Germinal center (tissue), 1 donor: ENCODE results near the gene INO80.
A peak's percentile ranks its signal among the peaks of the same experiment; 100 is the strongest.
"Not testable (repeated sequence)": the region's sequence is repeated elsewhere in the genome, so short reads cannot be mapped to it uniquely, and the experiment has no call there.

Experiments
- DNase-seq: peaks from one replicate; pipeline ENCODE4 v3.0.0; 2012; ENCODE audit warnings: mixed read lengths, low spot score

The INO80 gene

GRCh38 chr15:40963201-40963600 lies 152.9 kb downstream of the INO80 start:
- DNase-seq: no peak

- not testable (repeated sequence) for DNase-seq
These were observed 153.8 kb downstream of the INO80 start for GRCh38 chr15:40962317-40962716.

GRCh38 chr15:40961740-40962139 lies 154.3 kb downstream of the INO80 start:
- DNase-seq: not testable (repeated sequence)

GRCh38 chr15:40960925-40961324 lies 155.2 kb downstream of the INO80 start:
- no peak for DNase-seq

- no peak for DNase-seq
These were observed 155.8 kb downstream of the INO80 start for GRCh38 chr15:40960151-40960885.

- DNase-seq: no peak
These were observed 156.5 kb downstream of the INO80 start for GRCh38 chr15:40959331-40960141.

GRCh38 chr15:40958723-40959122 lies 157.4 kb downstream of the INO80 start:
- no peak for DNase-seq

- DNase-seq: no peak
These were observed 157.9 kb downstream of the INO80 start for GRCh38 chr15:40958146-40958545.

GRCh38 chr15:40957581-40958051 lies 158.5 kb downstream of the INO80 start:
- DNase-seq: no peak

- DNase-seq: no peak
These were observed 159.0 kb downstream of the INO80 start for GRCh38 chr15:40957041-40957555.

GRCh38 chr15:40956541-40956982 lies 159.5 kb downstream of the INO80 start:
- no peak for DNase-seq

GRCh38 chr15:40955930-40956540 lies 160.0 kb downstream of the INO80 start:
- no peak for DNase-seq

GRCh38 chr15:40955141-40955903 lies 160.8 kb downstream of the INO80 start:
- no peak for DNase-seq

- not testable (repeated sequence) for DNase-seq
These were observed 161.8 kb downstream of the INO80 start for GRCh38 chr15:40954158-40954848.

- no peak for DNase-seq
These were observed 162.4 kb downstream of the INO80 start for GRCh38 chr15:40953713-40954074.

- DNase-seq: peak; percentile 100
These were observed 163.0 kb downstream of the INO80 start, which contains the start of gene CHAC1 for GRCh38 chr15:40952901-40953712. Gene CHAC1, plus strand, starts transcription at chr15:40953471. Its CDS starts 113 bp downstream, at chr15:40953584.

- no peak for DNase-seq
These were observed 163.7 kb downstream of the INO80 start for GRCh38 chr15:40952301-40952900.

GRCh38 chr15:40951764-40952163 lies 164.3 kb downstream of the INO80 start:
- DNase-seq: no peak

- DNase-seq: no peak
These were observed 166.3 kb downstream of the INO80 start for GRCh38 chr15:40949756-40950207.
